ENCODE measurements around the gene ZNF580.
A peak's percentile ranks its signal among the peaks of the same experiment; 100 is the strongest.

Gene ZNF580

DNA sequence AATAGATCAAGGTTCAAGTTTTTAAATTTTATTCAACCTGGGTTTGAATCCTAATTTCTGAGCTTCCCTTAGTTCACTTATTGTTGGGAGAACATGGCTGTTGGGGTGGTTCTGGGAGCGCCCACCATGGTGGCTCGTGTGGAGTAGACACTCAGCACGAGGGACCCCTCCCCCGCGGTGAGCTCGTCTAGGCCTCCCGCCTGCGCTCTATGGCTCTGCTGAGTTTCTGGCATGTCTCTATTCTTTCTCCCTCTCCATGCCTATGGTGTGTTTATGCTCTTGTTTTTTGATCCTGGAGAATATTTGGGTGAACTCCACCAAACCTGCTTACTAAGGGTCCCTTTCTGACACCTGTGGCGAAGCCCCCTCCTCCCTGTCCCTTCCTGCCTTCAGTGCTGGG, 32.7 kb downstream of the ZNF580 start:
- H3K27ac ChIP-seq = peak overlapping the region; percentile 95
- no peak overlapping the region for H3K4me3 ChIP-seq (ENCODE audit: low read depth in 1 of 2, low read length in 1 of 2)
- H3K4me1 ChIP-seq (ENCODE audit: control insufficient read depth in 1 of 2, insufficient read depth in 1 of 2, low read depth in 1 of 2, low read length in 1 of 2) = peaks cover 35% of the 10 kb centered on the region in 2 experiments
- H3K27me3 ChIP-seq = no peaks in the 10 kb centered on the region
- TF ChIP-seq, protein P1, sequence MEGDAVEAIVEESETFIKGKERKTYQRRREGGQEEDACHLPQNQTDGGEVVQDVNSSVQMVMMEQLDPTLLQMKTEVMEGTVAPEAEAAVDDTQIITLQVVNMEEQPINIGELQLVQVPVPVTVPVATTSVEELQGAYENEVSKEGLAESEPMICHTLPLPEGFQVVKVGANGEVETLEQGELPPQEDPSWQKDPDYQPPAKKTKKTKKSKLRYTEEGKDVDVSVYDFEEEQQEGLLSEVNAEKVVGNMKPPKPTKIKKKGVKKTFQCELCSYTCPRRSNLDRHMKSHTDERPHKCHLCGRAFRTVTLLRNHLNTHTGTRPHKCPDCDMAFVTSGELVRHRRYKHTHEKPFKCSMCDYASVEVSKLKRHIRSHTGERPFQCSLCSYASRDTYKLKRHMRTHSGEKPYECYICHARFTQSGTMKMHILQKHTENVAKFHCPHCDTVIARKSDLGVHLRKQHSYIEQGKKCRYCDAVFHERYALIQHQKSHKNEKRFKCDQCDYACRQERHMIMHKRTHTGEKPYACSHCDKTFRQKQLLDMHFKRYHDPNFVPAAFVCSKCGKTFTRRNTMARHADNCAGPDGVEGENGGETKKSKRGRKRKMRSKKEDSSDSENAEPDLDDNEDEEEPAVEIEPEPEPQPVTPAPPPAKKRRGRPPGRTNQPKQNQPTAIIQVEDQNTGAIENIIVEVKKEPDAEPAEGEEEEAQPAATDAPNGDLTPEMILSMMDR (IDR thresholded peaks at IDR 0.05) = no peak
- H3K9me3 ChIP-seq = no peaks in the 10 kb centered on the region
- peaks cover 52% of the 10 kb centered on the region for H3K36me3 ChIP-seq

DNA sequence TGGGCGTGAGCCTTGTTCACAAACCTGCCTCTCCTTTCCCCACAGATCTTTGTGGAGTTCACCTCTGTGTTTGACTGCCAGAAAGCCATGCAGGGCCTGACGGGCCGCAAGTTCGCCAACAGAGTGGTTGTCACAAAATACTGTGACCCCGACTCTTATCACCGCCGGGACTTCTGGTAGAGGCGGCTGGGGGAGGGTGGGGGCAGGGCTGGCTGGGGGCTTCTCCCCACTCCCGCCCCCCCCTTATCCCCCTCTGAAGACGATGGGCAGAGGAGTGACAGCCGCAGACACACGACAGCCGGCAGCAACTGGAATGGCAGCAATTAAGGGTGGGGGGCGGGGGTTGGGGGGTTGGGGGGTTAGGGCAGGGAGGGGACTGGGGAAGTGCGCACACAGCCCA, 33.1 kb downstream of the ZNF580 start:
- Histone ChIP-seq H3K4me3 (ENCODE audit: low read depth in 1 of 2, low read length in 1 of 2) (no peak overlapping the region), H3K36me3 (peaks cover 52% of the 10 kb centered on the region), H3K4me1 (ENCODE audit: control insufficient read depth in 1 of 2, insufficient read depth in 1 of 2, low read depth in 1 of 2, low read length in 1 of 2) (peaks cover 35% of the 10 kb centered on the region in 2 experiments), H3K9me3 (no peaks in the 10 kb centered on the region), H3K27ac (peak overlapping the region; percentile 95), H3K27me3 (no peaks in the 10 kb centered on the region)
- TF ChIP-seq, protein P1 (IDR thresholded peaks at IDR 0.05) = no peak

DNA sequence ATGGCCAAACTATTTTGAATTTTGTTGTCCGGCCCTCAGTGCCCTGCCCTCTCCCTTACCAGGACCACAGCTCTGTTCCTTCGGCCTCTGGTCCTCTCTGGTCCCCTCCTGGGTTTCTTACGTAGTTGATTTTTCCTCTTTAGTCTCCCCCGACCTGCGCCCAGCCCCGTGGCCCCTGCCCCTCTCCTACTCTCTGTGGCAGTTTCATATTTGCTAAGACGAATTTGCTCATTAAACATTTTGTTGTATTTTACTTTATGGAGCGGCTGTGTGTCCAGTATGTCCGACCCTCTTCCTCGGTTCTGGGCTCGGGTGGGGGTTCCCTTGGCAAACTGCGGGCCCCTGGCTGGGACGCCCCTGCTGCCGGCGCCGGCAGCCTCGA, 33.6 kb downstream of the ZNF580 start:
- Histone ChIP-seq H3K4me1 (ENCODE audit: control insufficient read depth in 1 of 2, insufficient read depth in 1 of 2, low read depth in 1 of 2, low read length in 1 of 2) (peaks cover 35% of the 10 kb centered on the region in 2 experiments), H3K27me3 (no peaks in the 10 kb centered on the region), H3K27ac (peak overlapping the region; percentile 95), H3K36me3 (peaks cover 52% of the 10 kb centered on the region), H3K9me3 (no peaks in the 10 kb centered on the region), H3K4me3 (ENCODE audit: low read depth in 1 of 2, low read length in 1 of 2) (peak overlapping the region; percentile 78 to 81)
- TF ChIP-seq, protein P1 (IDR thresholded peaks at IDR 0.05) = no peak

DNA sequence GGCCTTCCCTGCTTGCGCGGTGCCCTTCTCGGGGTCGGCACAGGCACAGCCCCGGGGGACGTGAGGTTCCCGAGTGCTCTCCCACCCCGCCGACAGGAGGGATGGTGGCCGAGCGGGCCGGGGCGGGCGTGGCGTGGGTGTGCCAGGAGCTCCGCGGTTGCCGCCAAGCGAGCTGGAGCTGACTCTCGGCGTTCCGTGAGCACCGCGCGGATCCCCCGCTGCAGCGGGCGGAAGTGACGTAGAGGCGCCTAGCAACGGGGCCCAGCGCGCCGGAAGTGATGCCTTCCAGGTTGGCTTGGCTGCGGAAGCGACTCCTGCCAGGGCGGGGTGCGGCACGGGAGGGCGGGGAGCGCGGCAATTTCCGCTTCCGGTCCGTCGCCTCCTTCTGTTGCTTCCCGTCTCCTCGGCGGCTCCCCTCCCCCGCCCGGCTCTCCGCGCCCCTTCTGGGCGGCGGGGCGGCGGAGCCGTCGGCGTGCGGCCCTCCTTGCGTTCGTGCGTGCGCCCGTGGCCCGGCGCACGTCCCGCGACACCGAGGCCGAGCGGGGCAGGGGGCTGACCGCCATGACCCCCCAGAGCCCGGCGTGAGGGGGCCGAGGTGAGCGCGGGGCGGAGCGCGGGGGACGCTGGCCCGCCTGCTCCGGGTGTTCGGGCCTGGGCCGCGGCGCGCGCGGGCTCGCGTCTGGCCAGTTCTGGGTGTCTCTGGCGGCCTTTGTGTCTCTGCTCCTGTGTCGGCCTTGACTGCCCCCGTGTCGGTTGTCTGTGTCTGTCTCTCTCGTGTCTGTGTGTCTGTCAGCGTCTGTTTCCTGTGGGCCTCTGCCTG, 34.2 kb downstream of the ZNF580 start, which contains the start of gene EPN1:
Gene EPN1, plus strand, starts transcription at position 386 of the 820 bp plus-strand sequence. CDS start 3,402 bp downstream, outside the sequence.
- Histone ChIP-seq H3K36me3 (peaks cover 52% of the 10 kb centered on the region), H3K9me3 (no peaks in the 10 kb centered on the region), H3K4me3 (ENCODE audit: low read depth in 1 of 2, low read length in 1 of 2) (peak within 1 kb of the TSS; percentile 78 to 81), H3K27ac (peak within 1 kb of the TSS; percentile 95), H3K4me1 (ENCODE audit: control insufficient read depth in 1 of 2, insufficient read depth in 1 of 2, low read depth in 1 of 2, low read length in 1 of 2) (peaks cover 35% of the 10 kb centered on the region in 2 experiments), H3K27me3 (no peaks in the 10 kb centered on the region)
- TF ChIP-seq, protein P1 (IDR thresholded peaks at IDR 0.05) = peak; percentile 13

DNA sequence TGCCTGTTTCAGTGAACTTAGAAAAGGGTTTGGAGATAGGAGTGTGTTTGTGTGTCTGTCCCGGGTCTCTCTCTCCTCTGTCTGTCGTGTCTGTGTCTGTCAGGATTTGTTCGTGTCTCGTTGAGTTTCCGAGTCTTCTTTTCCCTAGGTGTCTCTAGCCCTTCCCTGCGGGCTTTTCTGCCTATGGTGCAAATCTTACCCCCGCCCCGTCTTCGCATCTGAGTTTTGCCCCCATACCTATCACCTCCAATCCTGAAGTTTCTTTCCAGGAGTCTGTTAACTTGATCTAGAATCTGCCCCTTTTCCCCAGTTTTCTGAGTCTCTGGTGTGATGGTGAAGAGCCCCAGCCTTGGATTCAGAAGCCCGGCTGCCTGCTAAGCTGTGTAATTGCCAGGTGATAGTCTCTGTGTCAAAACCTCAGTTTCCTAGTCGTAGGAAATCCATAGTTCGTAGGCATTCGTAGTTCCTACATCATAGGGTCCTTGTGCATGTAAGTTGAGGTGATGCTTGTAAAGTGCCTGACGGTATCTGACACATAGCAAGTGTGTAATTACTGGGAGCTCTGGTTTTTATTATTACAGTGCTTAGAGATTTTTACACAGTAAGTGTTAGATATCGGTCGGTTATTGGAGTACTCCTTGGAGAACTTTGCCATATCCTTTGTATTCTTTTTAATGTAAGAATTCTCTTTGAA, 35.0 kb downstream of the ZNF580 start:
- no peaks in the 10 kb centered on the region for H3K9me3 ChIP-seq
- peak overlapping the region; percentile 78 to 81 for H3K4me3 ChIP-seq (ENCODE audit: low read depth in 1 of 2, low read length in 1 of 2)
- TF ChIP-seq, protein P1 (IDR thresholded peaks at IDR 0.05) = no peak
- H3K27me3 ChIP-seq = no peaks in the 10 kb centered on the region
- H3K27ac ChIP-seq = peak overlapping the region; percentile 95
- H3K36me3 ChIP-seq = peaks cover 52% of the 10 kb centered on the region
- H3K4me1 ChIP-seq (ENCODE audit: control insufficient read depth in 1 of 2, insufficient read depth in 1 of 2, low read depth in 1 of 2, low read length in 1 of 2) = peaks cover 35% of the 10 kb centered on the region in 2 experiments

Measured in neutrophil (primary cell).